GM12878 (cell line): ENCODE results near the gene ADGRF1. TPM values are rescaled to one million over a fixed set of nuclear protein-coding genes. Genes with fewer than 3 reads are reported as not detected.

ENCODE experiments used
- ATAC-seq: fragments of 200-7000 bp; cut with Tn5 transposase; 3 replicates; pipeline ENCODE4 v1.9.1; 2020; ENCODE audit warnings: mild to moderate bottlenecking, moderate library complexity
- BruUV-seq: library from RNA; stranded (reverse); fragments of 400-500 nt; replicated peaks from 2 replicates; lab custom pipeline; 2021; lab: Mats Ljungman, UMichigan
- CTCF ChIA-PET: fragments of 300-600 bp; sonication (Branson Sonifier 250); formaldehyde crosslinking; extraction: SDS; loops from one replicate; lab custom pipeline; 2021; ENCODE audit warnings: inconsistent platforms; lab: Yijun Ruan, JAX
- POLR2A ChIA-PET: fragments of 350-600 bp; formaldehyde crosslinking; extraction: SDS; loops from one replicate; lab custom pipeline; 2021; ENCODE audit warnings: inconsistent platforms; lab: Charles Lee
- RAD21 ChIA-PET: fragments of 300-600 bp; sonication (Branson Sonifier 250); formaldehyde crosslinking; loops from one replicate; lab custom pipeline; 2023; ENCODE audit warnings: antibody characterized with exemption; ENCODE audit not compliant: unreplicated experiment; lab: Charles Lee
- SMC1A ChIA-PET: fragments of 300-600 bp; sonication (Branson Sonifier 250); formaldehyde crosslinking; loops from one replicate; lab custom pipeline; 2023; ENCODE audit not compliant: unreplicated experiment, uncharacterized antibody; lab: Charles Lee
- DNase-seq: peaks from one replicate; pipeline ENCODE4 v3.0.0-alpha.2; 2011; ENCODE audit warnings: low read depth, low spot score
- FAIRE-seq: peaks from 3 replicates; lab custom pipeline; 2011; peaks lifted over from hg19 to GRCh38; lab: Jason Lieb, UNC
- H2AFZ ChIP-seq: 2 replicates; pipeline ENCODE4 v1.6.0; 2011; ENCODE audit warnings: low read depth, low read length, control low read depth; ENCODE audit not compliant: control insufficient read depth
- H3K27ac ChIP-seq: 2 replicates; pipeline ENCODE4 v1.5.1; 2011; ENCODE audit warnings: control low read depth; ENCODE audit not compliant: control insufficient read depth, insufficient read depth
- H3K27me3 ChIP-seq, 2 experiments: replicated peaks in 1 of 2; 2 replicates each; pipeline versions ENCODE4 v1.6.0 to v1.6.1; 2011; ENCODE audit warnings: low read length in 1 of 2; ENCODE audit not compliant: control insufficient read depth in 2 of 2, insufficient read depth in 2 of 2
- H3K36me3 ChIP-seq, 2 experiments: 2 replicates each; pipeline ENCODE4 v1.5.1; 2011; ENCODE audit warnings: low read length in 1 of 2; ENCODE audit not compliant: control insufficient read depth in 2 of 2, insufficient read depth in 2 of 2
- H3K4me1 ChIP-seq: 2 replicates; pipeline ENCODE4 v1.6.1; 2011; ENCODE audit warnings: mild to moderate bottlenecking, low read length, moderate library complexity, mixed read lengths; ENCODE audit not compliant: control insufficient read depth, insufficient read depth
- H3K4me2 ChIP-seq: 2 replicates; pipeline ENCODE4 v1.6.0; 2011; ENCODE audit warnings: control low read depth; ENCODE audit not compliant: control insufficient read depth, insufficient read depth
- H3K4me3 ChIP-seq: fragments of 200-600 bp; sonication (generic); 2 replicates; pipeline ENCODE4 v1.5.1; 2016
- H3K79me2 ChIP-seq: 2 replicates; pipeline ENCODE4 v1.6.0; 2011; ENCODE audit warnings: low read length; ENCODE audit not compliant: control insufficient read depth, insufficient read depth
- H3K9ac ChIP-seq: 2 replicates; pipeline ENCODE4 v1.8.0; 2011; ENCODE audit warnings: low read length, control low read depth, mixed read lengths; ENCODE audit not compliant: control insufficient read depth, insufficient read depth
- H3K9me3 ChIP-seq: replicated peaks from 3 replicates; pipeline ENCODE4 v1.5.1; 2011; ENCODE audit warnings: mild to moderate bottlenecking, low read length; ENCODE audit not compliant: control insufficient read depth, insufficient read depth
- H4K20me1 ChIP-seq: 2 replicates; pipeline ENCODE4 v1.6.0; 2011; ENCODE audit not compliant: control insufficient read depth, insufficient read depth
- ATF3 ChIP-seq: IDR thresholded peaks from 2 replicates; pipeline ENCODE4 v1.6.1; 2011; ENCODE audit warnings: low read depth, mild to moderate bottlenecking, low read length, moderate library complexity, borderline replicate concordance; ENCODE audit errors: extremely low read depth
- BCLAF1 ChIP-seq: fragments of 450-650 bp; IDR thresholded peaks from 2 replicates; pipeline ENCODE4 v1.6.1; 2017; ENCODE audit warnings: antibody characterized with exemption, mild to moderate bottlenecking, moderate library complexity
- EED ChIP-seq: sonication (generic); IDR thresholded peaks from 2 replicates; pipeline ENCODE4 v1.6.1; 2016; ENCODE audit warnings: antibody characterized with exemption, low read depth
- EGR1 ChIP-seq, 2 experiments: IDR thresholded peaks; 1 replicate in 1 of 2; 2 replicates in 1 of 2; pipeline ENCODE4 v1.6.1; 2011 to 2012; ENCODE audit warnings: low read depth in 2 of 2, low read length in 2 of 2, borderline replicate concordance in 1 of 2, mild to moderate bottlenecking in 1 of 2, moderate library complexity in 1 of 2
- JUND ChIP-seq: IDR thresholded peaks from 2 replicates; pipeline ENCODE4 v1.6.1; 2012; ENCODE audit warnings: low read depth, mild to moderate bottlenecking, low read length, improper control_type of control experiment, moderate library complexity
- NFIC ChIP-seq: IDR thresholded peaks from 2 replicates; pipeline ENCODE4 v1.6.1; 2012; ENCODE audit warnings: low read depth, mild to moderate bottlenecking, inconsistent platforms, low read length, moderate library complexity
- SP1 ChIP-seq: IDR thresholded peaks from one replicate; pipeline ENCODE4 v1.6.1; 2011; ENCODE audit warnings: low read depth, low read length
- SREBF2 ChIP-seq: IDR thresholded peaks from 2 replicates; pipeline ENCODE4 v1.6.1; 2012; ENCODE audit warnings: mild to moderate bottlenecking, low read length
- ZBED1 ChIP-seq: IDR thresholded peaks from 2 replicates; pipeline ENCODE4 v1.6.1; 2016; ENCODE audit warnings: borderline replicate concordance
- ZNF622 ChIP-seq: fragments of 450-650 bp; IDR thresholded peaks from 2 replicates; pipeline ENCODE4 v1.6.1; 2017; ENCODE audit warnings: mild to moderate bottlenecking, inconsistent platforms
- WGBS: methylation state at CpG from one replicate; pipeline ENCODE4 v1.1.6; 2016; ENCODE audit warnings: low lambda C conversion rate; ENCODE audit not compliant: insufficient replicate concordance, insufficient coverage; ENCODE audit errors: missing lambda C conversion rate; 5-methylcytosine and 5-hydroxymethylcytosine counted together
- in situ Hi-C: fragments of 300-500 bp; cut with MboI; formaldehyde crosslinking; loops from 9 replicates; pipeline ENCODE4 v1.14.3; 2018; ENCODE audit warnings: mixed read lengths
- intact Hi-C: fragments of 100-400 bp; cut with micrococcal nuclease; formaldehyde crosslinking; loops from one replicate; pipeline ENCODE4 v1.14.2; 2022; ENCODE audit not compliant: unreplicated experiment
- polyA plus RNA-seq, 11 experiments: library from polyadenylated mRNA; depleted of rRNA in 4 of 11; unstranded in 6 of 11; stranded (reverse) in 5 of 11; fragments of >200 nt; fragmentation: Nextera tagmentation in 4 of 11; fragmentation: Illumina TruSeq in 1 of 11; extraction: Ambion mirVana in 4 of 11; extraction: Trizol in 1 of 11; gene quantifications; 1 replicate in 1 of 11; 2 replicates in 10 of 11; pipeline versions ENCODE4 v1.2.1 to v1.2.3, GENCODE V29; 2011 to 2016; ENCODE audit warnings: inconsistent platforms in 2 of 11, missing spikeins in 2 of 11, low read depth in 1 of 11
- total RNA-seq, 4 experiments: library from RNA; depleted of rRNA in 3 of 4; stranded (reverse); fragments of >200 nt in 3 of 4; fragmentation: Illumina TruSeq in 1 of 4; extraction: Trizol in 1 of 4; gene quantifications; 2 replicates each; pipeline versions ENCODE4 v1.2.1 to v1.2.3, GENCODE V29; 2013 to 2021

ADGRF1 gene
- total and polyA plus RNA-seq, 10 of the 15 experiments (the other 5 are each of a cell fraction or from before 2014, with no cell fraction given), result 0.05 TPM; not detected in 9

- no peak for FAIRE-seq
- ChIA-PET POLR2A (no interaction called here), SMC1A (no interaction called here)
Observed at GRCh38 chr6:47072667-47073066, 30.5 kb upstream of the ADGRF1 start.

More at GRCh38 chr6:47072667-47073066, 30.5 kb upstream of the ADGRF1 start:
- no peak for TF ChIP-seq SP1
- no peak for TF ChIP-seq EGR1 (IDR thresholded peaks at IDR 0.05; ENCODE audit: borderline replicate concordance in 1 of 2, low read depth in 2 of 2, low read length in 2 of 2)
- TF ChIP-seq JUND, result no peak
- TF ChIP-seq EED, result no peak
- TF ChIP-seq ZBED1, result no peak
- no peak for TF ChIP-seq SREBF2
- no peak for TF ChIP-seq ATF3
- TF ChIP-seq NFIC, result no peak
- TF ChIP-seq ZNF622, result no peak
- no peak for TF ChIP-seq BCLAF1
- Histone ChIP-seq H3K4me2 (no peak overlapping the region), H3K9me3 (no peaks in the 10 kb centered on the region), H3K36me3 (no peaks in the 10 kb centered on the region), H3K79me2 (no peaks in the 10 kb centered on the region), H2AFZ (no peak overlapping the region), H3K9ac (no peak overlapping the region), H3K27ac (no peak overlapping the region), H3K4me1 (no peaks in the 10 kb centered on the region), H3K4me3 (no peak overlapping the region), H4K20me1 (no peaks in the 10 kb centered on the region), H3K27me3 (peaks cover 0 to 2% of the 10 kb centered on the region in 2 experiments; a peak in 1 of 4 replicates)
- 4% methylated on average over 1 of the region's 1 CpG for WGBS
- BruUV-seq, result no TSS peak
- in situ Hi-C loops (no loop called here), intact Hi-C loops (no loop called here)
- CTCF ChIA-PET, result interaction anchor here (0.6 to 0.9 kb wide), 2 partner anchors 11 to 325 kb away, joined by 3 read pairs; no protein-coding TSS in a partner anchor
- ATAC-seq, result no peak
- DNase-seq, result no peak
- RAD21 ChIA-PET, result no interaction called here
